Measurements from ENCODE around the gene TXNIP.

Gene TXNIP

GRCh38 chr1:145985502-145986439 lies 10.6 kb downstream of the TXNIP start:
- DNase-seq = peak; percentile 57

- no peak for DNase-seq
Measured at GRCh38 chr1:145985129-145985501, 11.3 kb downstream of the TXNIP start.

DNA sequence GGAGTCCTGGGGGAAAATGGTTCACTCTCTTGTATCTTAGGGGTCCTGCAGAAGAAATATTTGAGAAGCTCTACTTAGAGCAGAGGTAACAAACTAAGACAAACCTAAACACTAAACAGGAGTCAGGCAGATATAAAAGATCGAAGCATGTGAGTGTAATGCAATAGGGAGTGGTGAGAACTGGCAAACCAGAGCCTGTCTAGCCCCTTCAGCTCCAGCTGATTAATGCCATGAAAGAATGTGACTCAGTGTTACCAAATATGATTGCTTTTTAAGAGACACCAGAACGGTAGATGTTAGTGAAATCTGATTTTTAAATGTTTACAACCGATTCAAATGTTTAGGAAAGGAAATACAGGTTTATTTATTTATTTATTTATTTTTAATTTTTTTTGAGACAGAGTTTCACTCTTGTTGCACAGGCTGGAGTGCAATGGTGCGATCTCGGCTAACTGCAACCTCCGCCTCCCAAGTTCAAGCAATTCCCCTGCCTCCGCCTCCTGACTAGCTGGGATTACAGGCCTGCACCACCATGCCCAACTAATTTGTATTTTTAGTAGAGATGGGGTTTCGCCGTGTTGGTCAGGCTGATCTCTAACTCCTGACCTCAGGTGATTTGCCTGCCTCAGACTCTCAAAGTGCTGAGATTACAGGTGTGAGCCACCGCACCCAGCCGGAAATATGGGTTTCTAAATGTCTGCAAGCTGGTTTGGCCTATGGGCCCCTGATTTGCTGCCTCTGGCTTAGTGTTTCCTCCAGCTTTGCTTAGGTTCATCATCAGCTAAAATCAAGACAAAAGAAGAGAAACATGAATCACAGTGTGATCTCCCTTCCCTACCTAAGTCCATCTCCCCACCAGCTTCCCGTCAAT lies 12.2 kb downstream of the TXNIP start:
- DNase-seq = no peak

DNA sequence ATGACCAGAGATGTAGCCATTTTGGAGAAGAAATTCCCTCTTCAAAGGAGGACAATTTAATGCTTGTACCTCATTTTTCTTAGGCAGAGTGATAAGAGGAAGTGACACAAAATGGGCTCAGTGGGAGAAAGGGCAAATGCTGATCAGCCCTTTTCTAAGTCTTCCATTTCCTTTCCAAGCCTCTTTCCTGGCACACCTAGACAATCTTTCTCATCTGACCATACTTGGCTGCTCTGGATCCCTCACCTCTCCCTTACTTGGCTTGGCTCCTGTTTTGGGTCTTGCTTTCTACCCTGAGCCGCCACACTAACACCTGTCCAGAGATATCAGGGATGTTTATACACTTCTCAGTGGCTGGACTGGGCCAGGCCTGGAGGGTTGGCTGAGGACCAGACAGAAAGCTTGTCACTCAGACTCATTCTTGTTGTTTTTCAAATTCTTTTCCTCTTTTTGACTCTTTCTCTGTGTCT lies 13.1 kb downstream of the TXNIP start:
- no peak for DNase-seq

DNA sequence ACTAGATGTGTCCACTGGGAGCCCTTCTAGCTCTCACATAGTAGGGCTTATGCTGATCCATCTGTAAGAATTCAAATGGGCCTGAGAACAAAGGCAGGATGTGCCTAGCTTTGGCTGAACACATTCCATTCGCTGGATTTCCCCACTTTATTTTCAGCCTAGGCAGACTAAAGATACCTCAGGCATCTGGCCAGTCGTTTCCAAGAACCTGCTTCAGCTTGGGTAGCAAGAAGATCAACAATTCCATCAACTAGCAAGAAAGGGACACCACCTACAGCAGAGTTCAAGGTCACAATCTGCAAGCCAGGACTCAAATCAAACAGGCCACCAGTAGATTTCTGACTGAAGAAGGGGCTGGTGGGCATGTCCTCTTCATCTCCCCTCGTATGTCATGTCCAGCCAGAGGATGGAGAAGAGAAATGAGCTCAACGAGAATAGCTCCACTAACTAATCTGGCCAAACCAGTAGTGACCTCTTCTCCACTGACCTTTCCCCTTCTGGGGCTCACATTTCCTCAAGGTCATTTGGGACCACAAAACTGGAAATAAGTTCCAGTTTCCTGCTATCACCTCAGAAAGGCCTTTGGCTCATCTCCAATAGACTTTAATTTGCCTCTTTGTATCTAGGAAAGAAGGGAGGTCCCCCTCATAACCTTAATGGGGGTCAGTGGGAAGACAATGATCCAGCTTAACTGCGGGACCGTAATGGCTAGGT lies 14.2 kb downstream of the TXNIP start:
- no peak for DNase-seq

DNA sequence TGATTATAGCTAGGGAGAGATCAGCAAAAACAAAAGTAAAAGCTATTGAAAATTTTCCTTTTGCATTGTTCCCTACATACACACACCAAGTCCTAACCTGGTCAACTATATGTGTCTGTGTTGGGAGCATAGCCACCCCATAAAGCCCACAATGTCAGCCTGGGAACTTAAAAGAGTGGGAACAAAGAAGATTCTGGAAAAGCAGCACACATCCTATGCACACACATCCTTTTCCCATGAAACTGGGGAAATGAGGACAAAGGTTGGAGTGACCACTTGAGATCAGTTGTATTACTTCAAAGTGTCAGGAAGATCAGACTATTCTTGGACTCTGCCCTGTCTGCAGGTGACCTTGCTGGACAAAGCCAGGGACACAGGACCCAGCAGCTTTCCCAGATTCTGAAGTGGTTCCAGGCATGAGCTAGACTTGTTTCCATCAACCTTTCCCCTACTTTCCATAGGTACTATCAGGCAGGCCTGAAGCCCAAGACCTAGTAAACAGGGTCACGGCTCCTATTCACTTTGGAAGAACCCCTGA lies 15.9 kb downstream of the TXNIP start:
- DNase-seq = no peak

GRCh38 chr1:145979746-145980456 lies 16.5 kb downstream of the TXNIP start:
- DNase-seq = no peak

- DNase-seq = peak; percentile 100
Measured at GRCh38 chr1:145978854-145979745, 17.3 kb downstream of the TXNIP start.

DNA sequence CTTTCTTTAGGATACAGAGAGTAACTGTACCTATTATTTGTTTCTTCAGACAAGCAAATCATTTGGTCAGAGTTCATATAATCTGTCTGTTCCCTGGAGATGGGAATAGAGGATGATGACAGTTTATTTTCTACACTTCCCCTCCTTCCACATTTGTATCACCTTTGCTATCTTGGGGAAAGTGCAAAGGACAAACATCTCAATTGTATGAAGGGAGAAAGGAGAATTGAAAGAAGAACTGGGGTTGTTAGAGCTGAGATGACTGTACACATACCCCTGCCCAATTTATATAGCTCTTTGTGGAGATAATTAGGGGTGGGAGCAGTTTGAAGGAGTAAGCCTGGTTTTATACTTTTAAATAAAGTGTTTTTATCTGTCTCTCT lies 17.9 kb downstream of the TXNIP start:
- no peak for DNase-seq

DNA sequence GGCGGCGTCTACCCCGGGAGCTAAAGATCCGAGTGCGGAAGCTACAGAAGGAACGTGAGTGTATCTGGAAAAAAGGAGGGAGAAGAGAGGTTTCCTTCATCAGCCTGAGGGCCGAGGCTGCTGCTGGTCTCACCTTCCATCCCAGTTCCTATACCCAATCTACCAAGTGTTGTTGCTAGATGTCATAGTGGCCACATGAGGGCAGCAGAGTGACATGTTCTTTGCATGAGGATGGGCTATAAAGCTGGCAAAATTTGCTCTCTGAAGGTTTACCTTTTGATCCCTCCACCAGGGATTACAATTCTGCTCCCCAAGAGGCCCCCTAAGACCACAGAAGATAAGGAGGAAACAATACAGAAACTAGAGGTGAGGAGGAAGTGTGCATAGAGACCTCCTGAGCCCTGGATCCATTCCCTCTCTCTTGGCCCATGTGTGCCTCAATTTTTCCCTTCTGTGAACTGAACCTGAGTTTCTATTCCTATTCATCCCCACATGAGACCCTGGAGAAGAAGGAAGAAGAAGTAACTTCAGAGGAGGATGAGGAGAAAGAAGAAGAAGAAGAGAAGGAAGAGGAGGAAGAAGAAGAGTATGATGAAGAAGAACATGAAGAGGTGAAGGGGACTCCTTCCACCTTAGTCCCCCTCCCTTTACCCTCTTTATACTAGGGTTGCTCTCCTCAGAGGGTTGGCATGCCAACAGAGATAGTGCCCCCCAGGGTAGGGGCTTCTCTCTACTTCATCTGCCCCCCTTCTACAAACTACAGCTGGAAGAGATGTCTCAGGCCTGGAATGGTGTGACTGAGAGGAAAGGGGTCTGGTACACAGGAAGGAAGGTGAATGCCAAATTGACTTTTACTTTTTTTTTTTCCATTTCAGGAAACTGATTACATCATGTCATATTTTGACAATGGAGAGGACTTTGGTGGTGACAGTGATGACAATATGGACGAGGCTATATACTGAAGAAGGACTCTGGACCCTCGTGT lies 18.6 kb downstream of the TXNIP start:
- DNase-seq = peak; percentile 90

GRCh38 chr1:145977016-145977415 lies 19.4 kb downstream of the TXNIP start:
- no peak for DNase-seq

DNA sequence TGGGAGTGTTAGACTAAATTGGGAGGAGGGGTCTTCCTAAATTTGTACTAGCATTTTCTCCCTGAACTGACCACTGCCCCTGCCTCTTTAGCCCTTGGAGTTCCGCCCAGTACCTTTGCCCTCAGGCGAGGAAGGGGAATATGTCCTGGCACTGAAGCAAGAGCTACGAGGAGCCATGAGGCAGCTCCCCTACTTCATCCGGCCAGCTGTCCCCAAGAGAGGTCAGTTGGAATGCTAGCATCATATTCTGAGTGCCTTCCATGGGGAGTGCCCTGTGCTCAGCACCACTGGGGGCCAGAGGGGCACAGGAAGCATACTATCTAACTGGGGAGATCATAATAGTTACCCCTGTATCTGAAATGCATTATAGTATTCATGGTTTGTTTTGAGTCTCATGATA lies 21.2 kb downstream of the TXNIP start:
- DNase-seq = no peak

DNA sequence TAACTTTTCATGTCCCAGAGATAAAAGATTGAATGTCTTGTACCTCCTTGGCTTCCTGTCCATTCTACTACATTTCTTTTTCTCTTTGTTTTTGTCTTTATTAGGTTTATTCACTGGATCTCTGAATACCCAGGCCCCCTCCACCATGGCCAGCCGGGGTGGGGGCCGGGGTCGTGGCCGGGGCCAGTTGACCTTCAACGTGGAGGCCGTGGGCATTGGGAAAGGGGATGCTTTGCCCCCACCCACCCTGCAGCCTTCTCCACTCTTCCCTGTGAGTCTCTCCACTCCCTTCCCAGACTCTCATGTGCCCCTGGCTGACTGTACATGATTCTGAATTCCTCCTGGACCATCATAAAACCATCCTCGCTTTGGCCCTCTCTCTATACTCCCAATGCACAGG lies 21.7 kb downstream of the TXNIP start:
- DNase-seq = no peak

DNA sequence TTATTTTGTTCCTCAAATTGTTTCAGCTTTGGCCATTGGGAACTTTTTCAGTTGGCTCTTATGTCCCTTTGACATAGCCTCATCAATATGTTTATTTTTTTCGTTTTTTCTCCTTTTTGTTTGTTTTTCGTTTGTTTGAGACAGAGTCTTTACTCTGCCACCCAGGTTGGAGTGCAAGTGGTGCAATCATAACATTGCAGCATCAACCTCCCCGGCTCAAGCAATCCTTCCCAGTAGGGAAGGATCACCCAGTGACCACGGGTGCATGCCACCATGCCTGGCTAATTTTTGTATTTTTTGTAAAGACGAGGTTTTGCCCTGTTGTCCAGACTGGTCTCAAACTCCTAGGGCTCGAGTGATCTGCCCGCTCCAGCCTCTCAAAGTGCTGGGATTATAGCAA lies 23.8 kb downstream of the TXNIP start:
- no peak for DNase-seq

GRCh38 chr1:145967288-145967687 lies 29.1 kb downstream of the TXNIP start:
- DNase-seq = no peak

GRCh38 chr1:145965119-145965744 lies 31.1 kb downstream of the TXNIP start:
- DNase-seq = no peak

DNA sequence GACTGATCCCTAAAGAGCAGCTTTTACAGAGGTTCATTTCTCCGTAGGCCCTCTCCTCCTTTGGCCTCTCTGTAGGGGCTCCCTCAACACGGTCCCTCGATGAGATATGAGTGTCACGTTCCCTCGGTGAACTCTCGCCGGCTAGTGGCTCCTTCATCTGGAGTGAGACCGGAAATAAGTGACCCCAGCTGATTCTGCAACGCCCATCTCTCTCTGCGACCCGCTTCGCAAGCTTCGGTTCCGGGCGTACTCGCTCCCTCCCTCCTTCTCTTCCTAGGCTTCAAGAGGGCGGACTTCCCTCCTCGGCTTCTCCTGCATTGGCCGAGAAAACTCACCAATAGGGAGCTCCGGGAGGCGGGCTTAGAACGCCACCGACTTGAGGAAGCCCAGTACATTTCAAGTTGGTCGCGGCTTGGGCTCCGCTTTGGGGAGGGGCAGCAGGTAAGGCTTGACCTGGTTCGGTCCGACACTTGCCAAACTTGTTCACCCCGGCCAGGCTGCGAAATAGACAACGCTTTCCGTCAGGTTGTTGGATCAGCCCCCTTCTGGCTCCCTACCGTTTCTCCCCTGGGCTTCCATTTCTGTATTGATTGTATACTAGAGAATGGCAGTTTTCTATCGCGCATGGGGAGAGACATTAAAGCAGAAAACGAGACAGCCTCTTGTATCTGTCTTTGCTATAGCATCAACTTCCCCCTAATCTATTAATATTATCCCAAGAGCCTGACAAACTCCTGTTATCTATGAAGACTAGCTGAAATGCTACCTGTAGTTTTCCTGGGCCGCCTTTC lies 31.9 kb downstream of the TXNIP start, which contains the start of the genes ANKRD34A and POLR3GL:
TSS of gene ANKRD34A (minus strand) at position 248 of the 791 bp plus-strand sequence. CDS start 2,816 bp downstream, outside the sequence.
TSS of gene POLR3GL (plus strand) at position 363 of the 791 bp plus-strand sequence. CDS start 10,176 bp downstream, outside the sequence.
- peak; percentile 98 for DNase-seq
